Brain microvascular endothelial cell (primary cell): ENCODE results near the gene VTI1A.

ENCODE experiments used
- DNase-seq: peaks from one replicate; pipeline ENCODE4 v3.0.0-alpha.2; 2020
- H3K27ac ChIP-seq: fragments of 250-450 bp; sonication (Bioruptor Pico); 2 replicates; pipeline ENCODE4 v1.5.1; 2020; ENCODE audit warnings: mild to moderate bottlenecking, moderate library complexity
- H3K27me3 ChIP-seq: fragments of 250-450 bp; sonication (Bioruptor Pico); replicated peaks from 2 replicates; pipeline ENCODE4 v1.5.1; 2020; ENCODE audit warnings: mild to moderate bottlenecking
- H3K36me3 ChIP-seq: fragments of 250-450 bp; sonication (Bioruptor Pico); replicated peaks from 2 replicates; pipeline ENCODE4 v1.5.1; 2020; ENCODE audit warnings: mild to moderate bottlenecking
- H3K4me3 ChIP-seq: 2 replicates; pipeline ENCODE4 v1.5.1; 2011; ENCODE audit warnings: low read depth, mild to moderate bottlenecking, control low read depth, low read length, moderate library complexity
- in situ Hi-C: cut with HindIII; loops from 2 replicates; pipeline ENCODE4 v1.10.0; 2017; ENCODE audit warnings: low sequenced_read_pairs, low pct_ligation_motif_present
- TF ChIP-seq, protein P1 (sequence below): IDR thresholded peaks from 2 replicates; pipeline ENCODE4 v1.5.1; 2011; ENCODE audit warnings: low read depth, mild to moderate bottlenecking, moderate library complexity, low read length, control low read depth, inconsistent platforms; ENCODE audit errors: missing control alignments

Gene VTI1A

DNA sequence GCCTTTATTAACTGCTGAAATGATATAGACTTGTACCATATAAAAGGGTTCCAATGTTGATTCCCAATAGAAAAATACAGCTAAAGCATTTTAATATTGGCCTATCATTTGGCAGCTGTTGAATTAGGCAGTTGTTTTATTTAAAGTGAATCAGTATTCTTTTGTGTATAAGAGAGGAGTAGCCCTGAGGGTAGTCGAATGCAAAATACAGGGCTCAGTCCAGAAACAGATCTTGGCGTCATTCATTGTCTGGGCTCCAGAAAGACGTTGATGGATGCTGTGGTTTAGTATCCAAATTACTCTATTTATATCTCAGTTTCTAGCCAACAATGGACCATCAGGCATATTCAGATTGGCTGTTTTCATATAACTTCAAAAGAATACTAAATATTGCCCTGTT is 193.6 kb downstream of the VTI1A start:
- Histone ChIP-seq H3K27ac (no peak overlapping the region), H3K27me3 (no peaks in the 10 kb centered on the region), H3K36me3 (no peaks in the 10 kb centered on the region), H3K4me3 (no peak overlapping the region)
- TF ChIP-seq, protein P1, sequence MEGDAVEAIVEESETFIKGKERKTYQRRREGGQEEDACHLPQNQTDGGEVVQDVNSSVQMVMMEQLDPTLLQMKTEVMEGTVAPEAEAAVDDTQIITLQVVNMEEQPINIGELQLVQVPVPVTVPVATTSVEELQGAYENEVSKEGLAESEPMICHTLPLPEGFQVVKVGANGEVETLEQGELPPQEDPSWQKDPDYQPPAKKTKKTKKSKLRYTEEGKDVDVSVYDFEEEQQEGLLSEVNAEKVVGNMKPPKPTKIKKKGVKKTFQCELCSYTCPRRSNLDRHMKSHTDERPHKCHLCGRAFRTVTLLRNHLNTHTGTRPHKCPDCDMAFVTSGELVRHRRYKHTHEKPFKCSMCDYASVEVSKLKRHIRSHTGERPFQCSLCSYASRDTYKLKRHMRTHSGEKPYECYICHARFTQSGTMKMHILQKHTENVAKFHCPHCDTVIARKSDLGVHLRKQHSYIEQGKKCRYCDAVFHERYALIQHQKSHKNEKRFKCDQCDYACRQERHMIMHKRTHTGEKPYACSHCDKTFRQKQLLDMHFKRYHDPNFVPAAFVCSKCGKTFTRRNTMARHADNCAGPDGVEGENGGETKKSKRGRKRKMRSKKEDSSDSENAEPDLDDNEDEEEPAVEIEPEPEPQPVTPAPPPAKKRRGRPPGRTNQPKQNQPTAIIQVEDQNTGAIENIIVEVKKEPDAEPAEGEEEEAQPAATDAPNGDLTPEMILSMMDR: no peak
- no peak for DNase-seq
- in situ Hi-C loops: no loop called here

DNA sequence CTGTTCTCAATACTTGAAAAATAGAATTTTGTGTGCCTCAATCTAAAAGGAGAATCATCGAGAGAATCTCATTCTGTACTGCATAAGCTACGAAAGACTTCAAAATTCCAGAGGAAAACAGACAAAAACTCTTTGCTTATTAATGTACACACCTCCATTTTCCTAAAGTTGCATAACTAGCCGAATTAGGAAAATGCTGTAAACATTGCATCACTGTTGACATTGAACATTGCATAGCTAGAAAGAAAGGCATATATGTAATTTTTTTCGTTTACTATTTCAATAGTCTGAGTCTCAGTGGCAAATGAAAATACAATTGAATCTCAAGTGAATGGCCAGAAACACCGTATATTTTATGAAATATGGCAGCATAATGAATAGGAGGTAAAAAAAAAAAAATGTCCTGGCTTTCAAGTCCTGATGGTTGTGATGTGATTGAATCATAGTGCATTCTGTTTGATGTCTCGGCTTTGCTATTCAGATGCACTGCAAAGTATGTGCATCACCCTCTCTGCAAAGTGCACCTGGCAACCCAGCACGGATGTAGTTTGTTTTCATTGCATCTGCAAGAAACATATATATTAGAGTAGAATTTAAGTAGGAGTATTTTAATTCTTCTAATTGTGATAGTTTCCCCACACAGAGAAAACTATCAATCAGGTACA is 196.7 kb downstream of the VTI1A start:
- H3K4me3 ChIP-seq: no peak overlapping the region
- no peaks in the 10 kb centered on the region for H3K27me3 ChIP-seq
- DNase-seq: no peak
- H3K36me3 ChIP-seq: no peaks in the 10 kb centered on the region
- TF ChIP-seq, protein P1: no peak
- no peak overlapping the region for H3K27ac ChIP-seq
- in situ Hi-C loops: no loop called here

DNA sequence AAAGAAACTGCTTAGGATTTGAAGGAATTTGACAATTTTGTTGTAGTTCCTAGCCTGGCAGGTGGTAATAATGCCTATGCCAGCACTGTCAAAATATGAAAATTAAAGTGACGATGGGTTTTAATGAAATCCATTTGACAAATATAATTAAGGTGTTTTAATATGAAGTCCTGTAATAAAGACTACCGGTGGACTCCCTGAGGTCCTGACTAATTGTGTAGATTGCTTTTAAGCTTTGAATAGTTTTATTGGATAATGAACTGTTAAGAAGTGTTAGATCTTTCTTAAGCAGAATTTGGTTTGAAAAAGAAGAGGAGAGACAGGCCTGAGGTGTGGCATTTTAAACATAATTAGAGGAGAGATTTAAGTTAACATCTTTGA is 197.2 kb downstream of the VTI1A start:
- in situ Hi-C loops: no loop called here
- Histone ChIP-seq H3K4me3 (no peak overlapping the region), H3K27me3 (no peaks in the 10 kb centered on the region), H3K36me3 (no peaks in the 10 kb centered on the region), H3K27ac (no peak overlapping the region)
- DNase-seq: no peak
- TF ChIP-seq, protein P1: no peak

DNA sequence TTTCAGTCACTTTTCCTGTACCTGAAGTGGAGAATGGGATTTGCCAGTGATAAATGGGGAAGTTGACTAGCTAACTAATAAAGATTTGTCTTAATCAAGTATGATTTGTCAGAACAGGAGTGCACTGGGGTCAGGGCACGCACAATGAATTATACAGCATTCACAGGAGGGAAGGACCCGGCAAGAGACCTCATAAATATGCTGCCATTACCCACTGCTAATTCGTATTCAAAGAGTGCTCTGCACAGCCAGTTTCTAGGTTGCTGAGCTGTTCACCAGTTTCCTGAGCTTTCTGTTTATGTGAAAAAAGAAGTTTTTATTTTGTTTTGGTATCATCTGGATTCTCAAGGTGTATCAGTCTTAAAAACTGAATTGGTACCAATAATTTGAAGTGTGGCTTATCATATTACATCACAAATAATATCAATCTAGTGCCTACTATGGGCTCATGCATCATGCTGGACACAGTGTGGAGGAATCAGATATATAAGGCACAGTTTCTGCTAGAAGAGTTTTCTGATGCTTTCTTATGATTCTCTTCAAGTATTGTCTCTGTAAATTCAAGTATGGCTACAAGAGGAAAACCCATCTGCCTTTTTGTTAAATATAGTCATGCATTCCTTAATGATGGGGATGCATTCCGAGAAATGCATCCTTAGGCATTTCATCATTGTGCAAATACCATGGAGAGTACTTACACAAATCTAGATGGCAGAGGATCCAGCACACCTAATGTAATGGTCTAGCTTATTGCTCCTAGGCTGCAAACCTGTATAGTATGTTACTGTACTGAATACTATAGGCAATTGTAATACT is 202.2 kb downstream of the VTI1A start:
- Histone ChIP-seq H3K36me3 (no peaks in the 10 kb centered on the region), H3K27ac (no peak overlapping the region), H3K27me3 (no peaks in the 10 kb centered on the region), H3K4me3 (no peak overlapping the region)
- in situ Hi-C loops: no loop called here
- TF ChIP-seq, protein P1: no peak
- no peak for DNase-seq

DNA sequence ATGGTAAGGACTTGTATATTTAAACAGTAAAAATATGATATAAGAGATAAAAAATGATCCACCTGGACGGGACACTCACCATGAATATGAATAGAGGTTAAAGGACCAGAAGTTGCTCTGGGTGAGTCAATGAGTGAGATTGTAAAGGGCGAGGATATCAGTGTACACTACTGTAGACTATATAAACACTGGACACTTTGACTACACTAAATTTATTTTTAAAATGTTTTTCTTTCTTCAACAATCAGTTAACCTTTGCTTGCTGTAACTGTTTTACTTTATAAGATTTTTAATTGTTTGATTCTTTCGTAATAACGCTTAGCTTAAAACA is 202.8 kb downstream of the VTI1A start:
- Histone ChIP-seq H3K27me3 (no peaks in the 10 kb centered on the region), H3K36me3 (no peaks in the 10 kb centered on the region), H3K4me3 (no peak overlapping the region), H3K27ac (no peak overlapping the region)
- TF ChIP-seq, protein P1: no peak
- no peak for DNase-seq
- in situ Hi-C loops: no loop called here
